OCI-LY7 (cell line): Measurements from ENCODE around the gene DOK3. TPM values are rescaled to one million over a fixed set of nuclear protein-coding genes. Genes with fewer than 3 reads are reported as not detected.
A peak's percentile ranks its signal among the peaks of the same experiment; 100 is the strongest.

Source experiments
- BruUV-seq: library from RNA; stranded (reverse); fragments of 400-500 nt; replicated peaks from 2 replicates; lab custom pipeline; 2021; lab: Mats Ljungman, UMichigan
- CTCF ChIA-PET: fragments of 300-600 bp; sonication (Branson Sonifier 250); formaldehyde crosslinking; loops from one replicate; lab custom pipeline; 2022; ENCODE audit warnings: antibody characterized with exemption; ENCODE audit not compliant: unreplicated experiment; lab: Charles Lee
- POLR2A ChIA-PET: fragments of 300-600 bp; sonication (Branson Sonifier 250); formaldehyde crosslinking; loops from one replicate; lab custom pipeline; 2022; ENCODE audit warnings: antibody characterized with exemption; lab: Charles Lee
- DNase-seq: peaks from one replicate; pipeline ENCODE4 v3.0.0-alpha.2; 2015; ENCODE audit warnings: low spot score
- H2AFZ ChIP-seq: fragments of 200-600 bp; sonication (generic), shearing (Covaris generic); 2 replicates; pipeline ENCODE4 v1.6.1; 2014; ENCODE audit warnings: mild to moderate bottlenecking, antibody characterized with exemption, low read length, moderate library complexity
- H3K27ac ChIP-seq: fragments of 200-600 bp; sonication (generic); 2 replicates; pipeline ENCODE4 v1.5.1; 2014; ENCODE audit warnings: mixed run types, low read depth, mild to moderate bottlenecking, moderate library complexity, low read length, inconsistent platforms; ENCODE audit not compliant: poor library complexity, severe bottlenecking
- H3K36me3 ChIP-seq: fragments of 200-600 bp; sonication (generic); 2 replicates; pipeline ENCODE4 v1.6.1; 2014; ENCODE audit warnings: mild to moderate bottlenecking, antibody characterized with exemption, low read length, moderate library complexity, mixed read lengths; ENCODE audit not compliant: insufficient read depth
- H3K4me1 ChIP-seq: fragments of 200-600 bp; sonication (generic); 2 replicates; pipeline ENCODE4 v1.5.1; 2014; ENCODE audit warnings: mild to moderate bottlenecking, low read length; ENCODE audit not compliant: insufficient read depth, poor library complexity, severe bottlenecking
- H3K4me2 ChIP-seq: fragments of 200-600 bp; sonication (generic); 2 replicates; pipeline ENCODE4 v1.6.1; 2014; ENCODE audit warnings: mild to moderate bottlenecking, low read length
- H3K4me3 ChIP-seq: fragments of 200-600 bp; sonication (generic); 2 replicates; pipeline ENCODE4 v1.5.1; 2014; ENCODE audit warnings: mild to moderate bottlenecking, low read depth, low read length; ENCODE audit not compliant: poor library complexity, severe bottlenecking
- H3K79me2 ChIP-seq: fragments of 200-600 bp; sonication (generic); 2 replicates; pipeline ENCODE4 v1.6.1; 2016; ENCODE audit warnings: low read depth, mild to moderate bottlenecking, low read length, moderate library complexity, mixed read lengths; ENCODE audit not compliant: insufficient read depth
- H3K9me2 ChIP-seq: fragments of 200-600 bp; sonication (generic); 2 replicates; pipeline ENCODE4 v1.6.1; 2016; ENCODE audit warnings: mild to moderate bottlenecking, low read length, mixed read lengths; ENCODE audit not compliant: insufficient read depth
- H3K9me3 ChIP-seq: fragments of 200-600 bp; sonication (generic); 2 replicates; pipeline ENCODE4 v1.6.1; 2014; ENCODE audit warnings: mild to moderate bottlenecking, mixed run types, low read length, mixed read lengths
- H4K20me1 ChIP-seq: fragments of 200-600 bp; sonication (generic); 2 replicates; pipeline ENCODE4 v1.6.1; 2014; ENCODE audit warnings: mild to moderate bottlenecking, antibody characterized with exemption, low read length, moderate library complexity, mixed read lengths; ENCODE audit not compliant: insufficient read depth
- CTCF ChIP-seq: fragments of 200-600 bp; sonication (generic); conservative IDR thresholded peaks from 2 replicates; pipeline ENCODE4 v1.5.1; 2014; ENCODE audit warnings: mild to moderate bottlenecking, antibody characterized with exemption, low read length, moderate library complexity, mixed read lengths
- EZH2phosphoT487 ChIP-seq: fragments of 200-600 bp; sonication (generic); IDR thresholded peaks from 2 replicates; pipeline ENCODE4 v1.6.1; 2018; ENCODE audit warnings: low read depth, borderline replicate concordance, mild to moderate bottlenecking, mixed run types, antibody characterized with exemption, low read length, moderate library complexity, mixed read lengths
- intact Hi-C: fragments of 100-400 bp; cut with micrococcal nuclease; formaldehyde crosslinking; loops from one replicate; pipeline ENCODE4 v1.10.0; 2022; ENCODE audit not compliant: unreplicated experiment
- total RNA-seq, 2 experiments: library from RNA; depleted of rRNA in 1 of 2; stranded (reverse); fragments of >200 nt in 1 of 2; shearing (Covaris generic) in 1 of 2; gene quantifications; 2 replicates each; pipeline ENCODE4 v1.2.3, GENCODE V29; 2014 to 2022

Gene DOK3
- total RNA-seq, 2 experiments from 2014 or later: 186 to 260 TPM

DNA sequence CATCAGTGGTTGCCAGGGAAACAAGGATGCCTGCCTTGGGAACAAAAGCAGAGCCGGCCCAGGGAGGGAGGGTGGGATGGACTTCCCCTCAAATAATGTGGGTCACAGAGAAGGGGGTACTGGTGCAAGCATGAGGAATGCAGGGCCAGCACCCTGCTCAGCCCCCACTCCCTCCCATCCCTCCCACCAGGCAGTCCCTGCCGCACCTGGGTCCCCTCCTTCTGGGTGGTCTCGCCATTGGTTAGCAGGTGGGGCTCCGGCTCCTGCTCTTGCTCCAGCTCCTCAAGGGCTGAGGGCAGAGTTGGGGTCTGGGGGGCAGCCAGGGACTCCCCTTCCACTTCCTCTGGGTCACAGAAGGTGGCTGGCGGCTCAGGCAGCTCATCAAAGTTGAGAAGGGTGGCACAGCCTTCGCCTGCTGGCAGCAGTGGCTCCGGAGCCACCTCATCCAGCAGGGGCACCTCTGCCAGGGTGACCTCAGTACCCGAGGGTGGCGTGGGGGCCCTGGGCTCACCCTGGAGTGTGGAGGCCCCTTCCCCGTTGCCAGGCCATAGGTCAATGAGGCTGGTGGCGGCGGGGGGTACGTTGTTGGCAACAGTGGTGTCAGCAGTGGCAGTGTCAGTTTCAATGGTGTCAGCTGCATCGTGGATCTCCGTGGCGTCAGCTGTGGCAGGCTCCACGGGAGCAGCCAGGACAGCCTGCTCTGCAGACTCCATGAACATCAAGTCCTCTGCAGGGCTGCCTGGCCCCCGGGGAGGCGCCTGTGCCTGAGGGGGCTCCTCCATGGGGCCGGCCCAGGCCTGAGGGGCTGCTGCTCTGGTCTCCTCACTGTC is 51.6 kb downstream of the DOK3 start:
- no peaks in the 10 kb centered on the region for H3K79me2 ChIP-seq
- no peaks in the 10 kb centered on the region for H3K9me3 ChIP-seq
- peaks cover 8% of the 10 kb centered on the region for H4K20me1 ChIP-seq
- intact Hi-C loops: loop anchor here (5.0 kb wide), 1 partner anchor 346 kb away; no protein-coding TSS in a partner anchor
- DNase-seq: no peak
- no peaks in the 10 kb centered on the region for H3K36me3 ChIP-seq
- no TSS peak for BruUV-seq
- H3K27ac ChIP-seq: no peak overlapping the region
- H3K4me2 ChIP-seq: no peak overlapping the region
- no peaks in the 10 kb centered on the region for H3K9me2 ChIP-seq
- POLR2A ChIA-PET: interaction anchor here (0.6 to 1.4 kb wide), 7 partner anchors 12 to 163 kb away, joined by 3 to 9 read pairs (median 4); partner anchors contain the start of gene PRR7
- H3K4me1 ChIP-seq: peaks cover 27% of the 10 kb centered on the region
- TF ChIP-seq CTCF (no peak), EZH2phosphoT487 (no peak)
- H3K4me3 ChIP-seq: no peak overlapping the region
- H2AFZ ChIP-seq: no peak overlapping the region
- CTCF ChIA-PET: interaction anchor here (0.5 to 1.1 kb wide), 4 partner anchors 37 to 348 kb away, joined by 3 to 6 read pairs (median 4); no protein-coding TSS in a partner anchor

GRCh38 chr5:177456976-177457851 is 52.4 kb downstream of the DOK3 start:
- H3K4me3 ChIP-seq: peak overlapping the region; percentile 27
- peak overlapping the region; percentile 90 for H3K27ac ChIP-seq
- no peaks in the 10 kb centered on the region for H3K79me2 ChIP-seq
- intact Hi-C loops: loop anchor here (1.0 to 5.0 kb wide), 2 partner anchors 31 to 345 kb away; partner anchors contain the start of gene GRK6
- H3K9me3 ChIP-seq: no peaks in the 10 kb centered on the region
- H3K4me2 ChIP-seq: peak overlapping the region; percentile 44
- H3K36me3 ChIP-seq: no peaks in the 10 kb centered on the region; the same call in 1 of the 2 replicates
- H4K20me1 ChIP-seq: peaks cover 8% of the 10 kb centered on the region
- TF ChIP-seq CTCF (0 out of 2 replicates have a peak, but pooled peaks have one; percentile 36), EZH2phosphoT487 (no peak)
- H2AFZ ChIP-seq: no peak overlapping the region
- ChIA-PET CTCF (interaction anchor here (0.5 to 1.1 kb wide), 6 partner anchors 38 to 1074 kb away, joined by 3 to 6 read pairs (median 4); no protein-coding TSS in a partner anchor), POLR2A (interaction anchor here (0.6 to 1.4 kb wide), 7 partner anchors 11 to 163 kb away, joined by 3 to 9 read pairs (median 4); partner anchors contain the start of gene PRR7)
- H3K9me2 ChIP-seq: no peaks in the 10 kb centered on the region
- peak; percentile 95 for DNase-seq
- H3K4me1 ChIP-seq: peaks cover 27% of the 10 kb centered on the region
- BruUV-seq: no TSS peak
